Nephron progenitor cell (in vitro differentiated cells): ENCODE measurements around the gene FAM131C.
"Not testable (repeated sequence)": the region's sequence is repeated elsewhere in the genome, so short reads cannot be mapped to it uniquely, and the experiment has no call there.

Source experiments
- DNase-seq: peaks from one replicate; pipeline ENCODE4 v3.0.0; 2021
- H3K27ac Mint-ChIP-seq: 2 replicates; pipeline ENCODE4 v1.8.0; 2021; ENCODE audit warnings: mild to moderate bottlenecking, moderate library complexity, mixed read lengths
- H3K27me3 Mint-ChIP-seq: 2 replicates; pipeline ENCODE4 v1.8.0; 2021; ENCODE audit warnings: mild to moderate bottlenecking, low read depth, mixed read lengths; ENCODE audit not compliant: poor library complexity
- H3K36me3 Mint-ChIP-seq: 2 replicates; pipeline ENCODE4 v1.8.0; 2021; ENCODE audit warnings: low read depth, mixed read lengths
- H3K4me1 Mint-ChIP-seq: 2 replicates; pipeline ENCODE4 v1.8.0; 2021; ENCODE audit warnings: mixed read lengths
- H3K4me3 Mint-ChIP-seq: 2 replicates; pipeline ENCODE4 v1.8.0; 2021; ENCODE audit warnings: mild to moderate bottlenecking, moderate library complexity, mixed read lengths
- H3K9me3 Mint-ChIP-seq: 2 replicates; pipeline ENCODE4 v1.8.0; 2021; ENCODE audit warnings: mild to moderate bottlenecking, moderate library complexity, mixed read lengths
- CTCF ChIP-seq: fragments of 200-600 bp; sonication (generic); IDR thresholded peaks from 2 replicates; pipeline ENCODE4 v1.5.0; 2021; ENCODE audit warnings: antibody characterized with exemption

FAM131C gene

GRCh38 chr1:16042096-16042495, 31.4 kb downstream of the FAM131C start:
- peaks cover 17% of the 10 kb centered on the region for H3K4me1 Mint-ChIP-seq
- no peaks in the 10 kb centered on the region for H3K36me3 Mint-ChIP-seq
- no peak for TF ChIP-seq CTCF
- peaks cover 27% of the 10 kb centered on the region for H3K27me3 Mint-ChIP-seq
- H3K4me3 Mint-ChIP-seq: no peak overlapping the region
- H3K9me3 Mint-ChIP-seq: no peaks in the 10 kb centered on the region
- no peak for DNase-seq
- no peak overlapping the region for H3K27ac Mint-ChIP-seq

GRCh38 chr1:16041200-16041599, 32.3 kb downstream of the FAM131C start:
- H3K4me3 Mint-ChIP-seq: no peak overlapping the region
- no peaks in the 10 kb centered on the region for H3K36me3 Mint-ChIP-seq
- no peak for TF ChIP-seq CTCF
- DNase-seq: no peak
- peaks cover 27% of the 10 kb centered on the region for H3K27me3 Mint-ChIP-seq
- no peaks in the 10 kb centered on the region for H3K9me3 Mint-ChIP-seq
- H3K4me1 Mint-ChIP-seq: peaks cover 17% of the 10 kb centered on the region
- H3K27ac Mint-ChIP-seq: no peak overlapping the region

GRCh38 chr1:16039871-16040270, 33.6 kb downstream of the FAM131C start:
- H3K27ac Mint-ChIP-seq, H3K4me3 Mint-ChIP-seq, H3K9me3 Mint-ChIP-seq, H3K36me3 Mint-ChIP-seq, DNase-seq: not testable (repeated sequence)
- peaks cover 30% of the 10 kb centered on the region for H3K27me3 Mint-ChIP-seq
- H3K4me1 Mint-ChIP-seq: peaks cover 17% of the 10 kb centered on the region

- TF ChIP-seq CTCF: no peak
- no peak overlapping the region for H3K4me3 Mint-ChIP-seq
- H3K4me1 Mint-ChIP-seq: peaks cover 10% of the 10 kb centered on the region
- no peak overlapping the region for H3K27ac Mint-ChIP-seq
- no peak for DNase-seq
- H3K27me3 Mint-ChIP-seq: peaks cover 30% of the 10 kb centered on the region
- no peaks in the 10 kb centered on the region for H3K36me3 Mint-ChIP-seq
- no peaks in the 10 kb centered on the region for H3K9me3 Mint-ChIP-seq
Measured at GRCh38 chr1:16038620-16038912, 34.9 kb downstream of the FAM131C start.

GRCh38 chr1:16036461-16036860, 37.0 kb downstream of the FAM131C start:
- not testable (repeated sequence) for H3K36me3 Mint-ChIP-seq, H3K9me3 Mint-ChIP-seq, H3K4me1 Mint-ChIP-seq, H3K4me3 Mint-ChIP-seq, H3K27ac Mint-ChIP-seq, DNase-seq
- H3K27me3 Mint-ChIP-seq: peaks cover 24% of the 10 kb centered on the region

- peaks cover 23% of the 10 kb centered on the region for H3K27me3 Mint-ChIP-seq
- H3K4me1 Mint-ChIP-seq, H3K9me3 Mint-ChIP-seq, DNase-seq, H3K4me3 Mint-ChIP-seq, H3K27ac Mint-ChIP-seq, H3K36me3 Mint-ChIP-seq: not testable (repeated sequence)
Measured at GRCh38 chr1:16033103-16033632, 40.3 kb downstream of the FAM131C start.

GRCh38 chr1:16032388-16033102, 40.9 kb downstream of the FAM131C start:
- H3K27ac Mint-ChIP-seq: no peak overlapping the region

More at GRCh38 chr1:16032388-16033102, 40.9 kb downstream of the FAM131C start:
- DNase-seq: peak; percentile 94
- Mint-ChIP-seq H3K9me3 (no peaks in the 10 kb centered on the region), H3K4me1 (peaks cover 12% of the 10 kb centered on the region), H3K27me3 (peaks cover 17% of the 10 kb centered on the region), H3K4me3 (no peak overlapping the region), H3K36me3 (no peaks in the 10 kb centered on the region)
- TF ChIP-seq CTCF: peak; percentile 97
